Mucosa of gallbladder (tissue), 1 donor: ENCODE data around the gene CAPN12. TPM values are rescaled to one million over a fixed set of nuclear protein-coding genes. Genes with fewer than 3 reads are reported as not detected.
"Not testable (repeated sequence)": the region's sequence is repeated elsewhere in the genome, so short reads cannot be mapped to it uniquely, and the experiment has no call there.

Experiments
- DNase-seq: peaks from one replicate; pipeline ENCODE4 v3.0.0-alpha.2; 2020; ENCODE audit warnings: low spot score
- total RNA-seq: library from RNA; stranded (reverse); gene quantifications from one replicate; pipeline ENCODE4 v1.2.1, GENCODE V29; 2021
- donor health status: DM: no; HTN: no; CAD: no.

The CAPN12 gene, protein sequence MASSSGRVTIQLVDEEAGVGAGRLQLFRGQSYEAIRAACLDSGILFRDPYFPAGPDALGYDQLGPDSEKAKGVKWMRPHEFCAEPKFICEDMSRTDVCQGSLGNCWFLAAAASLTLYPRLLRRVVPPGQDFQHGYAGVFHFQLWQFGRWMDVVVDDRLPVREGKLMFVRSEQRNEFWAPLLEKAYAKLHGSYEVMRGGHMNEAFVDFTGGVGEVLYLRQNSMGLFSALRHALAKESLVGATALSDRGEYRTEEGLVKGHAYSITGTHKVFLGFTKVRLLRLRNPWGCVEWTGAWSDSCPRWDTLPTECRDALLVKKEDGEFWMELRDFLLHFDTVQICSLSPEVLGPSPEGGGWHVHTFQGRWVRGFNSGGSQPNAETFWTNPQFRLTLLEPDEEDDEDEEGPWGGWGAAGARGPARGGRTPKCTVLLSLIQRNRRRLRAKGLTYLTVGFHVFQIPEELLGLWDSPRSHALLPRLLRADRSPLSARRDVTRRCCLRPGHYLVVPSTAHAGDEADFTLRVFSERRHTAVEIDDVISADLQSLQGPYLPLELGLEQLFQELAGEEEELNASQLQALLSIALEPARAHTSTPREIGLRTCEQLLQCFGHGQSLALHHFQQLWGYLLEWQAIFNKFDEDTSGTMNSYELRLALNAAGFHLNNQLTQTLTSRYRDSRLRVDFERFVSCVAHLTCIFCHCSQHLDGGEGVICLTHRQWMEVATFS
- total RNA-seq = 206 TPM

DNA sequence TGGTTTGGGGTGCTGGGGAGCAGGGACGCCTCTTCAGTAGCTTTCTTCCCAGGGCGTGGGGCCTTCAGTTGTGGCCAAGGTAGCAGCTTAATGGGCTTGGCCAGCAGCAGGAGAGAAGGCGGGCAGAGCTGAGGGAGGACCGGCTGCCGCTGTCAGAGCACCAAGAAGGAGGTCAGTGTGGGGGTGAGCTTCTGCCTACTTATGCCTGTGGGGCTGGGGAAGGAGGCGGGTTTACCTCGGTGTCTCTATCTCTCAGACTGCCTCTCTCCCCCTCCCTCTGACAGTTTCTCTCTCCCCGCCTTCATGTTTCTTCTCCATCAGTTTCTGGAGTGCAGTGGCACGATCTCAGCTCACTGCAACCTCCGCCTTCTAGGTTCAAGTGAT lies at the start of gene CAPN12:
CAPN12 (minus strand) TSS at position 177 of the 384 bp plus-strand sequence. CDS start 309 bp downstream, outside the sequence.
- DNase-seq = no peak

DNA sequence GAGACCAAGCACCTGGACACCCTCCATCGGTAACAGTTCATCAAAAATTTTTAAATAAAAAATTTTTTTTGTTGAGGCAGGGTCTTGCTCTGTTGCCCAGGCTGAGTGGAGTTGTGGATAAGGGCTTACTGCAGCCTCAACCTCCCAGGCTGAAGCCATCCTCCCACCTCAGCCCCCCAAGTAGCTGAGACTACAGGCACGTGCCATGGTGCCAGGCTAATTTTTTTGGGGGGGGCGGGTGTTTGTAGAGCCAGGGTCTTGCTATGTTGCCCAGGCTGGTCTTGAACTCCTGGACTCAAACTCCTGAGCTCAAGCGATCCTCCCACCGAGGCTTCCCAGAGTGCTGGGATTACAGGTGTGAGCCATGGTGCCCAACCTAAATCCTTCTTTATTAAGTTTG lies 49.4 kb upstream of the CAPN12 start:
- DNase-seq = no peak

DNA sequence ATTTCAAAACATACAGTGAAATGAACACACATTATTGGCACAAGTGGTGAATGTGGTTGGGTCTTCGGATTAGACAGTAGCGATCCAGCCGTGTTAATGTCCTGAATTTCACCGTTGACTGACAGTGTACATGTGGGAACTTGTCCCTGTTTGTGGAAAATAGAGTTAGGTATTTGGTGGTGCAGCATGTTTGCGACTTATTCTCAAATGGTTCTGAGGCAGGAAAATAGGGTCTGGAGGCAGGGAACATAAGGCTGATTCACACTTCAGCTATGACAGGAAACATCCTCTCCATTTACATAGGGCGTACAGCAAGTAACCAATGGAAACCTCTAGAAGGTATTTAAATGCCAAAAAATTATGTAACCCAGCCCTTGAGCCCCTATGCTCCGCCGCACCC lies 48.9 kb upstream of the CAPN12 start:
- no peak for DNase-seq

DNA sequence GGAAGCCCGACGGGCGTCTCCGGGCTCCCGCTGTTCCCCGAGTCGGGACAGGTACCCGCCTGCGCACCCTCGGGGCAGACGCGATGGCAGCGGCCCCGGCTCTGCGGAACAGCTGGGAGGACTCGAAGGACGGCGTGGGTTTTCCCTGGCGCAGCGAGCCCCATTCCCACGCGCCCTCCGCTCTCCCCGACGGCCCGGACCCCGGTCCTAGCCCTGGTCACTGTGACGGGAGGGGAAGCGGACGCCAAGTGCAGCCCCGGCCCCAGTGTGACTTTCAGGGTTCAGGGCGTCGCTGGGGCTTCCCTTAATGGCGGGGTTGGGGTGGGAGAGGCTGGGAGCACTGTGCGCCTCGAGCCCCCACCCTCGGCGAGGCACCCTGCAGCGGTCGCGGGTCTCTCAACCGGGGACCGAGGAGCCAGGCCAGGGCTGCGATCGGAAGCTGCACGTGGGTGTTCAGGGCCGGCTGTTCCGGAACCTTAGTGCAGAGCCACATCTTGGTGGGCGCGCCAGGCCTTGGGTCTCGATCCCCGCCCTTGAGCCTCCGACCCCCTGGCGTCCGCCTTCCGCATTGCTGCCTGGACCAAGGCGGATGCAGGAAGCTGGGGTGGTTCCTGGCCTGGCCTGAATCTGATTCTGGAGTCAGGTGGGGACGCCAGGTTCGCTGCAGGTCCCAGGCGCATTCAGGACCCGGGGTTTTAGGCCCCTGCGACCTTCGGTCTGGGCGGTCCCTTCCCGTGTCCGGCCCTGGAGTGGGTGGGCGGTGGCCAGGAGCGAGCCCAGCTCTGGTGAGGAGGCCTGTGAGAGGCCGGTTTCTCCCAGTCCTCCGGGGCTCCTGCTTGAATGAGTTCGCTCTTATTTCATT lies 48.2 kb upstream of the CAPN12 start:
- DNase-seq = peak; percentile 32

DNA sequence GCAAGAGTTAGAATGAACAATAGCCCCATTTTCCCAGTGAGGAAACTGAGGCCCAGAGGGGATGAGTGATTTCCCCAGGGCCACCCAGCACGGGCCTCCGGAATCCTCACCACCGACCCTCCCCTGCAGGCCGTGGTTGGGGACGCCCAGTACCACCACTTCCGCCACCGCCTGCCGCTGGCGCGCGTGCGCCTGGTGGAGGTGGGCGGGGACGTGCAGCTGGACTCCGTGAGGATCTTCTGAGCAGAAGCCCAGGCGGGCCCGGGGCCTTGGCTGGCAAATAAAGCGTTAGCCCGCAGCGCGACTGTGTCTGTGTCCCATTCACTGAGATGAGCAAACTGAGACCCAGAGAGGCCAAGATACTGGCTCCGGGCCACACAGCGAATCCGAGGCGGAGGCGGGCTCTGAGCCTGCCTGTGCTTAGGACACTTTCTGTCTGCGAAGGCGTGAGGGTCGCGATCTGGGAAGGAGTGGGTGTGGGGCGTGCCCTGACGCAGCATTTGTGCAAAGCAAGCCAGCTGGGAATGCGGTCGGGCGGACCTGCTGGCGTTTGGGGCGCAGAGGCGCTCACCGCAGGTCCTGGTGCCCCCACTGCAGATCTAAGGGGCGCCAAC lies 47.3 kb upstream of the CAPN12 start:
- DNase-seq = not testable (repeated sequence)

DNA sequence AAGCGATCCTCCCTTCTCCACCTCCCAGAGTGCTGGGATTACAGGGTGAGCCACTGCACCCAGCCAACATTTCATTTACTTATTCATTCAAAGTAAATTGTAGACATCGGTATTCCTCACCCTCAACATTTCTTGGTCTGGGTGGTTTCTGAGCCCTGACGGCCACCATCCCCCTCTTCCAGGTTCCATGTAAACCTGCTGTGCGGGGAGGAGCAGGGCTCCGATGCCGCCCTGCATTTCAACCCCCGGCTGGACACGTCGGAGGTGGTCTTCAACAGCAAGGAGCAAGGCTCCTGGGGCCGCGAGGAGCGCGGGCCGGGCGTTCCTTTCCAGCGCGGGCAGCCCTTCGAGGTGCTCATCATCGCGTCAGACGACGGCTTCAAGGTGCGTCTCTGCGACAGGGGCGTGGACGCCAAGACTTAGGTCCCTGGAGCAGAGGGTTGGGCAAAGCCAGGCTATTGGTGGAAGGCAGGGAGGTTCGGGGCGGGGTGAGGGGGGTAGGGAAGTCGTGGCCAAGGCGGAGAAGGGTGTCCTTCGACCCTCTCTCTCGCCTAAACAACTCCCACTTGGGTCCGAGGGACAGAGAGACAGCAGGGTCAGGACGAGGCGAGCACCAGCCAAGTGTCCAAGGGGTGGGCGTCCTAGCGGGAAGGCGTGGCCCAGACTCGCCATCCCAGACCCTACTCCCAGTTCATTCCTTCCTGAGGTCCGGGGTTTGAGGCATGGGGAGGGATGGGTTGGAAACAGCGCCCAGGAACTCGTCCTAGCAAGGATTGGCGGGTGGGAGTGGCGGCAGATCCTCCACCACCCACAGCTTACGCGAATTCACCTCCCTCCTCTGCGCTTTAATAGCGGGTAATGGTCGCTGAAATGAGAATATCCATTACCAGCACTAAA lies 46.5 kb upstream of the CAPN12 start:
- not testable (repeated sequence) for DNase-seq

DNA sequence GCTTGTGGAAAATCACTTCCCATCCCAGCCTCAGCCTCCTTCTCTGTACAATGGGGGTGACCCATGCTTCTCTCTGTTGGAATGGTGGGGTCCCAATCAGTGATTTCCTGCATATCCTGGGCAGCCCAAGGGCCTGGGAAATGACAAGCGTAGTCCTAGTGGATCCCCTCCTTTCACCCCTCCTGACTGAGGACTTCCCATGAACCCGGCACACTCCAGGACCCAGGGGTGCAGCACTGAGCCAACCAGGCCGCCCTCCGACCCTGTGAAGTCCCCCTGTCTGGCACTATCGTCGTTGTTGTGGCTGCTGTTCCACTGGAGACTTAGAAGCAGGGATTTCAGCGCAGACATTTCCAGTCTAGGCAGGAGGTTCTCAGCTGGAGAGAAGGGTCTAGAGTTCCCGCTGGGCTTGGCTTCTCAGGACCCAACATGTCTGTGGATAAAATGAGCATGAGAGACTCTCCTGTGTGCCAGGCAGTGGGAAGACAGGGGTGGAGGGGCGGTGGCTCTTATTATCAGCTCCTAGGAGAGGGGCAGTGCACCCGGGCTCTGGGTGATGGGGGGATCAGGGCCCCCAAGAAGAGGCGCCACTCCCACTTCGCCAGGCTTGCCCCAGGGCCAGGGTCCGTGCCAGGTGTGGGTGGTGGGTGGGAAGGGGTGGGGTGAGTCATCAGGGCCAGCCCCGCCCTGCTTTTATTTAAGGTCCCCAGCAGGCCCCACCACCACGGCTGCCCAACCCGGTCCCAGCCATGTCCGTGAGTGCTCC lies 44.4 kb upstream of the CAPN12 start, which contains the start of gene LGALS7B:
LGALS7B (plus strand) TSS at position 723 of the 766 bp plus-strand sequence; CDS start at position 750, 27 bp downstream.
- no peak for DNase-seq

DNA sequence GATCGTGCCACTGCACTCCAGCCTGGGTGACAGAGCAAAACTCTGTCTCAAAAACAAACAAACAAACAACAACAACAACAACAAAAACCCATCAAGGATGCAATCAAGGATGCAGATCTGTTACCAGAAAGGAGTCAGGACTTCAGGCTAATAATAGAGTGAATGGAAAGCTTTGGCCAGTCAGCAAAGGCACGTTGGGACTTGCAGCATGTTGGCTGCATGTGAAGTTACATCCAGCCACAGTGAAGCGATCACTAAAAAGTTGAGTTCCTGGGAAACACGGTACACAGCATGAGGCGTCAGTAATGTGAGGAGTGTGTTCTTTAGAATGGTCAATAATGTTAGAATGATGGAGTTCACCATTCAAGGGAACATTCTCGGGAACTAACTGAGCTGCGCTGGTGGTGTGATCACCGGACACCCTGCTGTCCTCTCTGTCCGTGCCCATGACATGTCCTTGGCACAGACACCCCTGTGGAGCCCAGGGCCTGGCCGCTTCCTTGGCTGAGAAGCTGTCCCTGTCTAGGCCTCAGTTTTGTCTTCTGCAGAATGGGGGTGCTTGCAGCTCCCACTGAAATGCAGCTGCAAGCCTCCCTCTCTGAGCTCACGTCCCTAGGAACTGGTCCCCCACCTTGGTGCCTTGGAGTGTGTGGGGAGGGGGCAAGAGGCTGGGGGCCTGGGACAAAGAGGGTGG lies 42.4 kb upstream of the CAPN12 start:
- no peak for DNase-seq

DNA sequence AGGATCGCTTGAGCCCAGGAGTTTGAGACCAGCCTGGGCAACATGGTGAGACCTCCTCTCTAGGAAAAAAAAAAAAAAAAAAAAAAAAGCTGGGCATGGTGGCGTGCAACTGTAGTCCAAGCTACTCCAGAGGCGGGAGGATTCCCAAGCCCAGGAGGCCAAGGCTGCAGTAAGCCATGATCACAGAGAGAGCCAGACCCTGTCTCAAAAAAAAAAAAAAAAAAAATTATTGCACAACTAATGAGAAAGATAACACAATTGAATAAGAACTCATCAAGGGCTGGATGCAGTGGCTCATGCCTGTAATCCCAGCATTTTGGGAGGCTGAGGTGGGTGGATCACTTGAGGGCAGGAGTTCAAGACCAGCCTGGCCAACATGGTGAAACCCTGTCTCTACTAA lies 41.8 kb upstream of the CAPN12 start:
- not testable (repeated sequence) for DNase-seq

DNA sequence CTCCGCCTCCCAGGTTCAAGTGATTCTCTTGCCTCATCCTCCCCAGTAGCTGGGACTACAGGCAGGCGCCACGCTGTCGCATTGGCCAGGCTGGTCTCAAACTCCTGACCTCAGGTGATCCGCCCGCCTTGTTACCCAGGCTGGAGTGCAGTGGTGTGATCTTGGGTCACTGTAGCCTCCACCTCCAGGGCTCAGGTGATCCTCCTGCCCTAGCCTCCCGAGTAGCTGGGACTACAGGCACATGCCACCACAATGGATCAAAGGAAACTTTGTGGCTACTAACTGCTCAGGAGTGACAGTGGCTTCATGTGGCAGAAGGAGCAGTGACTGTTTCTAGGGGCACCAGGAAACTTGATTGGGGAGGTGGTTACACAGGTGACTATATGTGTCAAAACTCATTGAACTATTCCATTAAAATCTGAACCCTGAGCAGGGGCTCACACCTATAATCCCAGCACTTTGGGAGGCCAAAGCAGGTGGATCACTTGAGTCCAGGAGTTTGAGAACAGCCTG lies 41.0 kb upstream of the CAPN12 start:
- DNase-seq = no peak

DNA sequence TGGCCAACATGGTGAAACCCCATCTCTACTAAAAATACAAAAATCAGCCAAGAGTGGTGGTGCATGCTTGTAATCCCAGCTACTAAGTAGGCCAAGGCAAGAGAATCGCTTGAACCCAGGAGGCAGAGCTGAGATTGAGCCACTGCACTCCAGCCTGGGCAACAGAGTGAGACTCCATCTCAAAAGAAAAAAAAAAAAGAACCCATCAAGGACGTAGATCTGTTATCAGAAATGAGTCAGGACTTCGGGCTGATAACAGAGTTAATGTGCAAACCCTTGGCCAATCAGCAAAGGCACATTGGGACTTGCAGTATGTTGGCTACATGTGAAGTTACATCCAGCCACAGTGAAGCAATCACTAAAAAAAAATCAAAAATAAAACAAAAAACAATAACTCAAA lies 40.0 kb upstream of the CAPN12 start:
- DNase-seq = peak; percentile 54

DNA sequence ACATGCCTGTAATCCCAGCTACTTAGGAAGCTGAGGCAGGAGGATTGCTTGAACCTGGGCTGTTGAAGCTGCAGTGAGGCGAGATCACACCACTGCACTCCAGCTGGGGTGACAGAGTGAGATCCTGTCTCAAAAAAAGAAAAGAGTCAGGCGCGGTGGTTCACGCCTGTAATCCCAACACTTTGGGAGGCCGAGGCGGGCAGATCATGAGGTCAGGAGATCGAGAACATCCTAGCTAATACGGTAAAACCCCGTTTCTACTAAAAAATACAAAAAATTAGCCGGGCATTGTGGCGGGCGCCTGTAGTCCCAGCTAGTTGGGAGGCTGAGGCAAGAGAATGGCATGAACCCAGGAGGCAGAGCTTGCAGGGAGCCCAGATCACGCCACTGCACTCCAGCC lies 37.9 kb upstream of the CAPN12 start:
- DNase-seq = not testable (repeated sequence)

DNA sequence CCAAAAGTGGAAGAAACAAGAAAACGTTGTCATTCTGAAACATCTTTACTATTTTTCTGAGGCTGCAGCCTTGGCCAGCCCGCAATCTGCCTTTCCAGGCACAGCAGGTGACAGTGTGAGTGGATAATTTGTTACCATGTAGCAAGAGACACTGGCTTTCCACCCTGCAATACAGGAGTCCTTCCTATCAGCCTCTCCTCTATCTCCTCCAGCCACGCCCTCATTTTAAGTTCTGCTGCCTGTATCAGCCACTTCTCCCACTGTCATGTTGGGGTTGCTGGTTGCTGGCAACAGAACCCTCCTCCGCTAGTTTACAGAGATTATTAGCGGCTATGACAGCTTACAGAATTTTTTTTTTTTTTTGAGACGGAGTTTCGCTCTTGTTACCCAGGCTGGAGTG lies 36.8 kb upstream of the CAPN12 start:
- DNase-seq = no peak

DNA sequence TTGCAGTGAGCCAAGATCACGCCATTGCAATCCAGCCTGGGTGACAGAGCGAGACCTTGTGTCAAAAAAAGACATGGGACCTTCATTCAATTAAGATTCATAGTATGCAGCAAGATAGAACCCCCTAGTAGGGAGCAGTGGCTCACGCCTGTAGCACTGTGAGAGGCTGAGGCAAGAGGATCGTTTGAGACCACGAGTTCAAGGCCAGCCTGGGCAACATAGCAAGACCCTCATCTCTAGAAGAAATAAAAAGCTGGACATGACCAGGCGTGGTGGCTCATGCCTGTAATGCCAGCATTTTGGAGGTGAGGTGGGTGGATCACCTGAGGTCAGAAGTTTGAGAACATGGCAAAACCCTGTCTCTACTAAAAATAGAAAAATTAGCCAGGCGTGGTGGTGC lies 36.2 kb upstream of the CAPN12 start:
- no peak for DNase-seq

DNA sequence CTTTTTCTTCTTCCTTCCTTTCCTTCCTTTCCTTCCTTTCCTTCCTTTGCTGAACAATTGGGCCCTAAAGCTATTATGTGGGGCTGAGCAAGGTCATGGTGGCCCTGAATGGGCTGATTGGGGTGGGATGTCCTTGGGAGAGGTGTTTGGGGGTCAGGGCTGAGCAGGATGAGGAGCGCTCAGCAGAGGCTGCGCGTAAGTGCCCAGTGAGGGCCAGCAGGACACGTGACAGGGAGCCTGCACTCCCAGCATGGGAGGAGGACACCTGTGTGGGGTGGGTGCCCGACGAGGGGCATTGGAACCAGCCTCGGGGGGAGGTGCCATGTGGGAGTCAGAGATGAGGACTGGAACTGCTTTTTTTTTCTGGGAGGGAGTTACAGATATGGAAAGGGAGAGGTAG lies 34.5 kb upstream of the CAPN12 start:
- no peak for DNase-seq

DNA sequence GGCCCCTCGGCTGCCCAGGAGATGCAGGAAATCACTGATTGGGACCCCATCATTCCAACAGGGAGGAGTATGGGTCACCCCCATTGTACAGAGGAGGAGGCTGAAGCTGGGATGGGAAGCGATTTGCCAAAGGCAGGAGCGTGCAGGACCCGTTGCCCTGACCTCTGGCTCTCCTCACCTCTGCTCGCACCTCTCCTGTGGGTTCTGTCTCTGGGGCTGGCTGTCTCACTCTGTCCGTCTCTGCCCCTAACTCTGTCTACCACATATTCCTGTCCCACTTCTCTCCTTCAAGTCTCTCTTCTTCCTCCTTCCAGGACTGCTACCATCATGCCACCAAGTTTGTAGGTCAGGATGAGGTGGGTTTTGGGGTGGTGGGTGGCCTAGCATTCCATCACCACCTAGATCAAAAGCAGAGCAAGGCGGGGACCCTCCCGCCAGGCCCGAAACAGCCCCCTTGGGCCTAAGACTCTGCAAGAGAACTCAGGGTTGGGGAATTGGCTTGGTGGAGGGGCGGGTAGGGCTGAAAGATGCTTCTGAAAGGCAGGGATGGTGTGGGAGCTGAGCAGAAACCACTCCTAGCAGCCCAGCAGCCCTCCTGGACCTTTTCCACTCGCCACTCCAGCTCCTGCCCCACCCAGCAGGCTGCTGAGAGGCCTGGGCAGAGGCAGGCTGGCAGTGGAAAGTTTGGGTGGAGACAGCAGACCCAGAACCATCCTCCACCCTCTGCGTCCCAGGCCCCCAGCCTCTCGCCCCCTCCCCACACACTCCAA lies 30.1 kb upstream of the CAPN12 start:
- DNase-seq = no peak

DNA sequence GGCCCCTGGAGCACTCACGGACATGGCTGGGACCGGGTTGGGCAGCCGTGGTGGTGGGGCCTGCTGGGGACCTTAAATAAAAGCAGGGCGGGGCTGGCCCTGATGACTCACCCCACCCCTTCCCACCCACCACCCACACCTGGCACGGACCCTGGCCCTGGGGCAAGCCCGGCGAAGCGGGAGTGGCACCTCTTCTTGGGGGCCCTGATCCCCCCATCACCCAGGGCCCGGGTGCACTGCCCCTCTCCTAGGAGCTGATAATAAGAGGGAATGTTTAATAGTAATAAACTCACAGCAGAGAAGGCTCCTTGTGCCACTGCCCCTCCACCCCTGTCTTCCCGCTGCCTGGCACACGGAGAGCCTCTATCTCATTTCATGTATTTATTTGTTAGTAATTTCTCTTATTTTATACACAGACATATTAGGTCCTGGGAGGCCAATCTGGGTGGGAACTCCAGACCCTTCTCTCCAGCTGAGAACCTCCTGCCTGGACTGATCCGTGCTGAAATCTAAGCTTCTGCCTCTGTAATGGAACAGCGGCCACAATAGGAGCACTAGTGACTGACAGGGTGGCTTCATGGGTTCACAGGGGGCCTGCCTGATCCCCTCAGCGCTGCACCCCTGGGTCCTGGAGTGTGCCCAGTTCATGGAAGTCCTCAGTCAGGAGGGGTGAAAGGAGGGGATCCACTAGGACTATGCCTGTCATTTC lies 29.3 kb upstream of the CAPN12 start, which contains the start of gene LGALS7:
LGALS7 (minus strand) TSS at position 49 of the 709 bp plus-strand sequence; CDS start at position 24, 25 bp downstream.
- DNase-seq = no peak
